M059J (cell line): Measurements from ENCODE around the gene ALDH5A1. TPM values are rescaled to one million over a fixed set of nuclear protein-coding genes. Genes with fewer than 3 reads are reported as not detected.

Experiments
- DNase-seq: peaks from one replicate; pipeline ENCODE4 v3.0.0-alpha.2; 2012; ENCODE audit warnings: low read depth
- total RNA-seq: library from RNA; depleted of rRNA; stranded (reverse); fragments of >200 nt; shearing (Covaris generic); gene quantifications from 2 replicates; pipeline ENCODE4 v1.2.3, GENCODE V29; 2014

Gene ALDH5A1
- total RNA-seq, 1 experiment from 2014 or later, result 3.0 TPM

- DNase-seq, result peak; percentile 73
Measured at GRCh38 chr6:24524805-24525204, 30.0 kb downstream of the ALDH5A1 start.

DNA sequence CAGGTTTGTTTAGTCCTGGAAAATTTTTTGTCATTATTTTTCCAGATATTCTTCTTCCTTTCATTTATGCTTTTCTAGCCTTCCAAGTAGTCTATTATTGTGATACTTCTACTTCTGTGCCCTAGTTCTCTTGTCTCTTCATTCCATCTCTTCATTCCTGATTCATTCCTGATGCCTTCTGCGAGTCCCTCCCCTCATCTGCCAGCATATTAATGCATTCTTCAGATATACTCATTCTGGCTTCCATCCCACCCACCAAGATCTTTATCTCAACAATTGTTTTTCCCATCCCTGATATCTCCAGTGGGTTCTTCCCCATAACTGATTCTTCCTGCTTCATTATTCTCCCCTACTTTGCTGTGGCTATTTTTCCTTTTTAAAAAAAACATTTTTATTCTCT, 35.2 kb downstream of the ALDH5A1 start:
- DNase-seq, result peak; percentile 45

DNA sequence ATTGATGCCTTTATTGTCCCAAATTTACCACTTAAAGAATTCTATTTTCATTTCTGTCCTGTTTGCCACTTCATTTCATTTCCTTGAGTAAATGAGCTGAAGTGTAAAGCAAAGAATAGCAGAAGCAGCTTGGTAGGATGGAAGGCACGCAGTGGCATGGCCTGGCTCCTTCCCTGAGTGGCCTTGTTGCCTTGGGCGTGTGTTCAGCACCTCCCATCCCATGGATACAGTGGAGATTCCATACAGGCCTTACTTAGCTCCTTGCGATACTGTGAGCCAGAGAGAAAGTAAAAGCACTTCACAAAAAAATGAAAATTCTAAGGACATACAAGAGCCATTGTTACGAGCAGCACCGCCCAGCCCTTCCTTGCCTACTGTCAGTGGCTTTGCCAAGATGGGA, 39.6 kb downstream of the ALDH5A1 start:
- no peak for DNase-seq

DNA sequence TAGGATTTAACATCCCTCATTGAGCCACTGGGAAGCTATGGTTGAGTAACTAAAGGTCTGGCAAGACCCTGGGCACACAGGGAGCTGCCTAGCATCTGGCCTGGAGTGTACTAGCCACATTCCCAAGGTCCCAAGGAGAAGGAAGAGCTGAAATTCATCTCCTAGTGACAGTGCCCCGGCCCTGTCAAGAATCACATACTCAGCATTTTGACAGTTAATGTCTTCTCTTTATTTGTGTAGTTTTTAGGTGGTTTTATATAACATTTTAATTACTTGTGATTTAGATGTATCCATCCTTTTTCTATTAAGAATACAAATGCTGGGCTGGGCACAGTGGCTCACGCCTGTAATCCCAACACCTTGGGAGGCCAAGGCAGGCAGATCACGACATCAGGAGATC, 40.4 kb downstream of the ALDH5A1 start:
- no peak for DNase-seq

DNA sequence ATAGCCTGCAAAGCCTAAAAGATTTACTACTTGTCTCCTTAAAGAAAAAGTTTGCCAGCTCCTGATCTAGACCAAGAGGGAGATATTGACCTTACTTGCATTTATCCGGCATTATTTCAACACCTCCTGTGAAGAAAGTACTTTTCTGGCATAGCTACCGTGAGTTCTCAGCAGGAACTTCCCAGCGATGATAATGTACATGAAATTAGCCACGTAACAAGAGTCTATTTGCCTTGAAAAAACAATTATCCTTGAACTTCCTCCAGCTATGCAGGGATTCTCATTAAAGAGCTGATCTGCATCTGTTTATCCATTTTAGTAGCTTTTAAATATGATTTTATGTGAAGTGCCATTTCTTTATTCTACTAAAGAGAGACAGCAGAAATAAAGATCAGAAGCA, 41.7 kb downstream of the ALDH5A1 start:
- no peak for DNase-seq

GRCh38 chr6:24537082-24537699, 42.4 kb downstream of the ALDH5A1 start:
- DNase-seq, result no peak

DNA sequence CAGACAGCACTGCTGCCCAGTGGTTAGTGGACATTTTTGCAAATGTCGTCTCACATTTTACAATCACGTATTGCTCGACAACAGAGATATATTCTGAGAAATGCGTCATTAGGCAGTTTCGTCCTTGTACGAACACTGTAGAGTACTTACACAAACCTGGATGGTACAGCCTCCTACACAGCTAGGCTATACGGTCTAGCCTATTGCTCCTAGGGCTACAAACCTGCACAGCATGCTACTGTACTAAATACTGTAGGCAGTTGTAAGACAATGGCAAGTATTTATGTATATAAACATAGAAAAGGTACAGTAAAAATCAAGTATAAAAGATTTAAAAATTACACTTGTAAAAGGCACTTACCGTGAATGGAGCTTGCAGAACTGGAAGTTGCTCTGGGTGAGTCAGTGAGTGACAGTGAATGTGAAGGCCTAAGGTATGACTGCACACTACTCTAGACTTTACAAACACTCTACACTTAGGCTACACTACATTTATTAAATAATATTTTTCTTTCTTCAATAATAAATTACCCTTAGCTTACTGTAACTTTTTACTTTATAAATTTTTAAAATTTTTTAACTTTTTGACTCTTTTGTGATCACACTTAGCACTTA, 43.1 kb downstream of the ALDH5A1 start:
- peak; percentile 43 for DNase-seq

- DNase-seq, result no peak
Measured at GRCh38 chr6:24539416-24539815, 44.6 kb downstream of the ALDH5A1 start.

DNA sequence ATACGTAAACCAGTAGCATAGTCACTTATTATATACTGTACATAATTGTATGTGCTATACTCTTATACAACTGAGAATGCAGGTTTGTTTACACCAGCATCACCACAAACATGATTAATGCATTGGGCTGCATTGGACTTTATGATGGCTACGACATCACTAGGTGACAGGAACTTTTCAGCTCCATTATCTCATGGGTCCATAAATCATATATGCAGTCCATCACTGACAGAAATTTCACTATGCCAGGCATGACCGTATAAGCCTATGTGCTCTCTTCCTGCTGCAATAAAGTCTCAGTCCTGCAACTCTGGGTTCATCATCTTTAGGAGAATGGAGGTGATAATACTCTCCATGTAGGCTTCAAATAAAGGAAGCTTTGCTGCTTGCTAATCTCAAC, 45.4 kb downstream of the ALDH5A1 start:
- no peak for DNase-seq

DNA sequence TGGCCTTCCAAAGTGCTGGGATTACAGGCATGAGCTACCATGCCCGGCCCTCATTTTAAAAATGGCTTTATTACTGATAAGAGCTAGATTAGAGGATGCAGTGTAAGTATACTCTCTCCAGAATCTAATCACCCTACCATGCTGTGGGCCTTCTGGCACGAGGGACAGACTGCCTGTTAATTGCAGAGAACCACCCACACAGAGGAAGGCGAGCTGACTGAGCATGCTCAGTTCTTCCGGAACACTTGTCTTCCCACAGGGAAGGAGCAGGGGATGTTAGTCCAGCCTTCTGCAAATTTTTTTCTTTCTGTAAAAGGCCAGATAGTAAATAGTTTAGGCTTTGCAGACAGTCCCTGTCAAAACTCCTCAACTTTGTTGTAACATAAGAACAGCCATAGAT, 48.9 kb downstream of the ALDH5A1 start:
- no peak for DNase-seq

GRCh38 chr6:24545183-24545582, 50.4 kb downstream of the ALDH5A1 start:
- no peak for DNase-seq

DNA sequence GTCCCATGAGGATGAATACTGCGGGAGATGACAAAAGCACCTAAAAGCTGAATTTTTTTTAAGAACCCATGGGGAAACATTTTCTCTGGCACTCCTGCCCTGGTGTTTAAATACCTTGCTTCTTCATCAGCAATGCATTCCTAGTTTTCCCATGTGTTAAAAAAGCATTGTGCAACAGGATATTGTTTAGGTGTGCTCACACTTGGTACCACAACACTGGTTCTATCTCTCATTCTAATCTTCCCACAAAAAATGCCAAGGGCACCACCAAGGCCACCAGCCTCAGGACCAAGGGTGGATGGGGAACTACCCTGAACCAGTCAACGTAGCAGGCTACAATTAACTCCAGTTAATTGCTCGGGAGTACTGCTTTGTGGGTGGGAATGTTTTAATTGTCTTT, 50.9 kb downstream of the ALDH5A1 start:
- DNase-seq, result peak; percentile 49

DNA sequence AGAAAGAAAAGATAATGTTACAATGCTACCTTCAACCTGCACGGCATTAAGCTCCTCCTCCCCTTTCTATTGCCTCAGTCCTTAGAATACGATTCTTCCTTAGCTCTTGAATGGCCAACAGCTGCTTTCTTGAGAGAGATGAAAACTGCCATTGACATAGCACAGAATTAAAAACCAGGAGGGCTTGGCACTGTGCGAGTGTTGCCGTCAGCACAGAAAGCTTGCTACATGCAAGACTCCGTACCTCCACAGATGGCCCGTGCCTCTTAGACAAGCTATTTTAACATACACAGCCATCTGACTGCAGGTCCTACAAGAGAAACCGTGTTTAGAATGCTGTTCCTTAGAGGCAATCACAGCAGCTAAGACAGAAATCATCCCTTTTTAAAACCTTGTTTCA, 51.7 kb downstream of the ALDH5A1 start:
- no peak for DNase-seq

DNA sequence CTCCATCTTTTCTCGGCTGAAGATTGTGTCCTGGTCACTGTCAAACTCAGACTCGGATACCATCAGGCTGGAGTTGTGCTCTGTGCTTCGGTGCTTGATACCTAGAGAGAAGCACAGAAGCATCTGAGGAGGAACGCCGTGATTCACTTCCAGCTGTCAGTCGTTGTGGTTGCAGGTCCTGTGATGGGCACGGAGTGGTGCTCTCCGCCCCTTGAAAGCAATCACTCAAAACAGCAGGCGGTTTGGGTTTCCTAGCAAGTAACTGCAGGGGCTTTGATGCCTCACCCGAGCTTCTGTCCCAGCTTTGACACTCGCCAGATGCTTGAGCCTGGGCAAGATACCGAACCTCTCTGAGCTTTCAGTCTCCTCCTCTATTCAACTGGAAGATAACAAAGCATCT, 52.5 kb downstream of the ALDH5A1 start:
- peak; percentile 22 for DNase-seq

- DNase-seq, result no peak
Measured at GRCh38 chr6:24549158-24549557, 54.4 kb downstream of the ALDH5A1 start.

- no peak for DNase-seq
Measured at GRCh38 chr6:24549674-24550353, 55.0 kb downstream of the ALDH5A1 start.

- DNase-seq, result no peak
Measured at GRCh38 chr6:24551139-24551538, 56.4 kb downstream of the ALDH5A1 start.

GRCh38 chr6:24554474-24554873, 59.7 kb downstream of the ALDH5A1 start:
- no peak for DNase-seq

DNA sequence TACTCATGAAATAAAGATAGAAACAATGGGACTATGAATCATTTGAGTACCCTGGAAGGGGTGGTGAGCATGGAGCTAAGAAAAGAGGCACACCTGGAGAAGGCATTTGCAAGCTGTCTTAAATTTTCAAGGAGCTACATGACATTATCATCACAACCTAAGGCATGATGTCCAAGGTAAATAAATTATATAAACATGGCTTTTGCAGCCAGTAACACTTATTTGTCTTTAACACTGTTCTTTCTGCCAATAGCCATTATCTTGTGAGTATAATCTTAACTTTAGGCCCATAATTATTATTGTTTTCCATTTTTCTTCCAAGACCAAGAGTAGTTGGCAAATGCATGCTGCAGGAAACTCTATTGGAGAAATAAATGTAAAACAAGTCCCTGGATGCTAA, 63.7 kb downstream of the ALDH5A1 start:
- no peak for DNase-seq

GRCh38 chr6:24564081-24564480, 69.3 kb downstream of the ALDH5A1 start:
- DNase-seq, result no peak

DNA sequence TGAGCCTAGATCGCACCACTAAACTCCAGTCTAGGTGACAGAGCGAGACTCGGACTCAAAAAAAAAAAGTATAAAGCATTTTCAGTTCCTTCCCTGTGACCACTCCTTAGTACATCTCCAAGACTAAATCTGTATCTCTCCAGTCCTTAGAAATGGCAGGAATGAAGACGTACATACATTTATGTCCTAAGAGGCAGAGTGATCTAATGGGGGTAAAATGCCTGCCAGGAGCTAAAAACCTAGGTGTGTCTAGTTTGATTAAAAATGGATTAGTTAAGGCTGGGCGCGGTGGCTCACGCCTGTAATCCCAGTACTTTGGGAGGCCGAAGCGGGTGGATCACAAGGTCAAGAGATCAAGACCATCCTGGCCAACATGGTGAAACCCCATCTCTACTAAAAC, 70.4 kb downstream of the ALDH5A1 start:
- no peak for DNase-seq

DNA sequence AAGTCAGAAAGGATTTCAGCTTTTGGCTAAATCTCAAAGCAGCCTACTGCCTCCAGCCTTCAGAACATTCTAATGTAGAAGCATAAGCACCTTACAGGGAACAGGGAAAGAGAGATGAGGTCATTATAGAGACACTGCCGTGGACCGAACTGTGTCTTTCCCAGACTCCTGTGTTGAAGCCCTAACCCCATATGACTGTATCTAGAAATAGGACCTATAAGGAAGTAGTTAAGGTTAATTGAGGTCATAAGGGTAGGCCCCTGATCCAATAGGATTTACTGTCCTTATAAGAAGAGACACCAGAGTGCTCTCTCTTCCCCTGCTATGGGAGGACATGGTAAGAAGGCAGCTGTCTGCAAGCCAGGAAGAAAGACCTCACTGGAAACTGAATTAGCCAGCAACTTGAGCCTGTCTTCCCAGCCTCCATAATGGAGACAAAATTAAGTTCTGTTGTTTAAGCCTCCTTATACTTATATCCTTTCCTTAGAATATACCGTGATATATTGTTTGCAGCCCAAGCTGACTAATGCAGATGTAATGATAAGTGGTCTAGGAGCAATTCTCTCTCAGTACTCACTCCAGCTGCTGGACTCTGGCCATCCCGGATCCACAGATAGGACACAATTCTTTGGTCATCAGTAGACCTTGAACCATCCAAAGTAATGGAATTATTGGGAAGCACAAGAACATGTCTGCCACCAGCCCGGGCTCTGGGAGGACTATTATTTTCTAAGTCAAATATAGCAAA, 71.4 kb downstream of the ALDH5A1 start:
- DNase-seq, result peak; percentile 37

DNA sequence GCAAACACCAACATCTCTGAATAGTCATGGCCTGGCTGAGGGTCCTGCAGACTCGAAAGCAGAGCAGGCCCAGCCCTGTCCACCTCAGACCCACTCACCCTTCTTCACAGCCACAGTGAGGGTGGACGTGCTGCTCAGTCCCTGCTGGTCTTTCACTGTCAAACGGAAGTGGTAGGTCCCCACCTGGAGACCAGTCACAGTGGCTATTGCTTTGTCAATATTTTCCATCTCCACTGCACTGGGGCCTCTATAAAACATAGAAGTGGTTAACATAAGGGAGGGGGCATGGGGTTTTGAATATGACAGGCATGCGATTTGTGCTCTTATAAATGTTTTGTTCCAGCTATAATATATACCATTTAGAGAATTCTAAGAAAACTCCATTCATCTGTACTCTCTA, 73.9 kb downstream of the ALDH5A1 start:
- no peak for DNase-seq
